Measurements from ENCODE around the gene TTC32.
"Not testable (repeated sequence)": the region's sequence is repeated elsewhere in the genome, so short reads cannot be mapped to it uniquely, and the experiment has no call there.

- not testable (repeated sequence) for TF ChIP-seq EZH2 (IDR thresholded peaks at IDR 0.05; ENCODE audit: borderline replicate concordance, low read depth, low read length, poor library complexity, severe bottlenecking); CTCF (conservative IDR thresholded peaks at IDR 0.05; ENCODE audit: low read depth, low read length)
Observed at GRCh38 chr2:19922188-19922587, 20.4 kb upstream of the TTC32 start.
